Activated CD4-positive, alpha-beta T cell treated with anti-CD3 and anti-CD28 coated beads, Interleukin-2, amount 10 ng/mL, durations not matched to agents 24 days and 14 days (primary cell): Measurements from ENCODE around the gene PNPLA2. TPM values are rescaled to one million over a fixed set of nuclear protein-coding genes. Genes with fewer than 3 reads are reported as not detected.

Source experiments
- DNase-seq: peaks from one replicate; pipeline ENCODE4 v3.0.0; 2022
- H3K27ac Mint-ChIP-seq: one replicate; pipeline ENCODE4 v1.8.0; 2022; ENCODE audit warnings: mild to moderate bottlenecking, mixed read lengths
- H3K27me3 Mint-ChIP-seq: one replicate; pipeline ENCODE4 v1.8.0; 2022; ENCODE audit warnings: mixed read lengths
- H3K36me3 Mint-ChIP-seq: one replicate; pipeline ENCODE4 v1.8.0; 2022; ENCODE audit warnings: low read depth, mild to moderate bottlenecking, mixed read lengths
- H3K4me1 Mint-ChIP-seq: one replicate; pipeline ENCODE4 v1.8.0; 2021; ENCODE audit warnings: mixed read lengths
- H3K4me3 Mint-ChIP-seq: one replicate; pipeline ENCODE4 v1.8.0; 2022; ENCODE audit warnings: mild to moderate bottlenecking, moderate library complexity, mixed read lengths
- H3K9me3 Mint-ChIP-seq: one replicate; pipeline ENCODE4 v1.8.0; 2021; ENCODE audit warnings: mixed read lengths
- intact Hi-C: fragments of 100-400 bp; cut with micrococcal nuclease; formaldehyde crosslinking; loops from one replicate; pipeline ENCODE4 v1.15.1; 2023
- total RNA-seq: library from RNA; stranded (reverse); gene quantifications from 2 replicates; pipeline ENCODE4 v1.2.3, GENCODE V29; 2022

Gene PNPLA2
- total RNA-seq, 1 donor from 2014 or later = 56.4 TPM

DNA sequence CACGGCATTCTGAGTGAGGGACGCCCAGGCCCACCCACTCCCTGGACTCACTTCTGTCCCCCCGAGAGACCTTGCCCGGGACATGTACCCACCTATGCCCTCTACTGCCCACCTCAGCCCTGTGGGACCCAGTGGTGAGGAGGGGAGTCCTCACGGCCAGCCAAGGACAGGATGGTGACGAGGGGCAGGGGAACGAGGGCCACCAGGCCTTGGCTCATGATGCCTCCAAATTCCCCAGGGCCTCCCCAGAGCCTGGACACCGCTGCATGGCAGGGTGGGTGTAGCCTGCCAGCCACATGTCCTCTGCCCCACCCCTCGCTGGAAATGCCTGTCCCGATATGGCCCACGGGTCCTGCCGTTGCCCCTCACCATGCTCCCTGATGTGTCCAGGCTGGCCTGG is 50.1 kb downstream of the PNPLA2 start:
- Mint-ChIP-seq H3K4me3 (no peak overlapping the region), H3K4me1 (no peaks in the 10 kb centered on the region), H3K27ac (no peak overlapping the region), H3K27me3 (no peaks in the 10 kb centered on the region), H3K9me3 (no peaks in the 10 kb centered on the region), H3K36me3 (peaks cover 4% of the 10 kb centered on the region)
- DNase-seq = no peak
- intact Hi-C loops = no loop called here

DNA sequence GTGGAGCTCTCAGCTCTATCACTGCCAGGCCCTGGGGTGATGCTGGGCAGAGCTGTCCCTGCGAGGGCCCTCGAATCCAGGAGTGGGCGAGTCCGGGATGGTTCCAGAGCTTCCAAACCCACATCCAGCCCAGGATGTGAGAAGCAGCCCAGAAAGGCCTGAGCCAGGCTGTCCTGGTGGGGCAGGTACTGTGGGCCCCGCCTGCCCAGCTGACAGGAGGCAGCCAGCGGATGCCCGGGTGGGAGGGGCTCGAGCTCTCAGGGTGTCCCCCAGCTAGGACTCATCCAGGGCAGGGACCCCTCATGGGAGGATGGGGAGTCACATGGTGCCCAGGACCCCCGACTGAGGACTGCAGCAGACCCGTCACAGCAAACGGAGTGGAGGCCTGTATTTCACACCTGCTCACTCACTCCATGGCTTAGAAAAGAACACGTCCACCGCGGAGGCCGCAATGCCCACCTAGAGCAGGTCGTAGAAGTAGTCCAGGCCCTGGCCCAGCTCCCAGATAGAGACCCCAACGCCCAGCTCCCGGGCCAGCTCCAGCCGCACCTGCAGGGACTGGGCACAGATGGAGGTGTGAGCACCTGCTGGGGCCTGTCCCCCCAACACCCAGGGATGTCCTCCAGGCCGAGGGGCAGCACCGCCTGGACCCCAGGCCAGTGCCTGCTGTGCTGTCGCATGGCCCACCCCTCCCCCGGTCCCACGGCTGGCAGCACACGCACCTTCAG is 50.8 kb downstream of the PNPLA2 start:
- H3K4me1 Mint-ChIP-seq = no peaks in the 10 kb centered on the region
- H3K27me3 Mint-ChIP-seq = no peaks in the 10 kb centered on the region
- no peak overlapping the region for H3K4me3 Mint-ChIP-seq
- intact Hi-C loops = no loop called here
- no peak for DNase-seq
- H3K9me3 Mint-ChIP-seq = no peaks in the 10 kb centered on the region
- H3K36me3 Mint-ChIP-seq = peaks cover 6% of the 10 kb centered on the region
- no peak overlapping the region for H3K27ac Mint-ChIP-seq

DNA sequence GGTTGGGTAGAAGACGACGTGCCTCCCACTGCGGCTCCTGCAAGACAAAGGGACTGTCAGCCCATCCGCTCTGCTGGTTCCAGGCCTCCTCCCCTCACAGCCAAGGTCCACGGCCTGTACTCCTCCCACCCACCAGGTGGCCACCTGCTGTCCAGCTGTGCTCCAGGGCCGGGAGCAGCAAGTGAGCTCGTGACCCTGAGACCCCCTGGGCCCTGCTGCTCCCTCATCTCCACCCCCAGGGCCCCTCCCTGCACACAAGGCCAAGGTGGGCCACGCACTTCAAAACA is 51.4 kb downstream of the PNPLA2 start:
- no peak for DNase-seq
- intact Hi-C loops = no loop called here
- no peaks in the 10 kb centered on the region for H3K4me1 Mint-ChIP-seq
- H3K9me3 Mint-ChIP-seq = no peaks in the 10 kb centered on the region
- no peaks in the 10 kb centered on the region for H3K27me3 Mint-ChIP-seq
- H3K27ac Mint-ChIP-seq = no peak overlapping the region
- H3K36me3 Mint-ChIP-seq = peaks cover 6% of the 10 kb centered on the region
- H3K4me3 Mint-ChIP-seq = no peak overlapping the region

DNA sequence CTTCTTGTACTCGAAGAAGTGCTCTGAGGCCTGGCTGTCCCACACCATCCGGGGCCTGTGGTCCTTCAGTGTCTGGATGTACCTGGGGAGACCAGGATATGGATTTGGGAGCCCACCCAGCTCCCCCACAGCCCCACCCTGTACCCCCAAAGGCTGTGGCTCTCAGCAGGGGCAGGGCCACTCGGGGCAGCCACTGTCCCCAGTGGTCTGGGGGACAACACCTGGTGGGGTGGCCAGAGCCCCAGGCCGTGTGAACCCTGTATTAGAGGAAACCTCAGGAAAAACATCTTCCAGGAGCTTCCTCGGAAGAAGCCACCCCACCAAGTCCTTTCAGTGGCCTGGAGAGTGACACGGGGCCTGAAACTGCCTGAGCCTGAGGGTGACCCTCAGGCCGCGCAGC is 51.7 kb downstream of the PNPLA2 start:
- H3K27ac Mint-ChIP-seq = no peak overlapping the region
- H3K4me1 Mint-ChIP-seq = no peaks in the 10 kb centered on the region
- no peak for DNase-seq
- no peak overlapping the region for H3K4me3 Mint-ChIP-seq
- intact Hi-C loops = no loop called here
- H3K9me3 Mint-ChIP-seq = no peaks in the 10 kb centered on the region
- H3K36me3 Mint-ChIP-seq = peaks cover 6% of the 10 kb centered on the region
- H3K27me3 Mint-ChIP-seq = no peaks in the 10 kb centered on the region

DNA sequence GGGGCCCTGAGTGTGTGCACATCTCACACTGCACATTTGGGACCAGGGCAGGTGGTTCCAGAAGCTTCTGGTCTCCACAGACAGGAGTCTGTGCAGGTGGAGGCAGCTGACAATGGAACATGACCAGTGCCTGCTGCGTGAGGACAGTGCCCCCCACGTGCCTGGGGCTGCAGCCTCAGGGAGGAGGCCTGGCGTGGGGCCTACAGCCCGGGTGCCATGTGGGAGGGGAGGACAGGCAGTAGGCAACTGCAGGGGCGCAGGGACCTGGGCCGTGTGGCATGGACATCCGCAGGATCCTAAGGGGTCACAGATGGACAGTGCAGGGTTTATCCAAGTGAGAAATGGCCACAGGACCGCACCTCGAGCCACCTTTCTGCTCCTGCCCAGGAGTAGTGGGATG is 52.8 kb downstream of the PNPLA2 start:
- intact Hi-C loops = no loop called here
- H3K4me1 Mint-ChIP-seq = no peaks in the 10 kb centered on the region
- no peaks in the 10 kb centered on the region for H3K9me3 Mint-ChIP-seq
- peaks cover 8% of the 10 kb centered on the region for H3K36me3 Mint-ChIP-seq
- no peaks in the 10 kb centered on the region for H3K27me3 Mint-ChIP-seq
- DNase-seq = no peak
- H3K4me3 Mint-ChIP-seq = no peak overlapping the region
- H3K27ac Mint-ChIP-seq = no peak overlapping the region

DNA sequence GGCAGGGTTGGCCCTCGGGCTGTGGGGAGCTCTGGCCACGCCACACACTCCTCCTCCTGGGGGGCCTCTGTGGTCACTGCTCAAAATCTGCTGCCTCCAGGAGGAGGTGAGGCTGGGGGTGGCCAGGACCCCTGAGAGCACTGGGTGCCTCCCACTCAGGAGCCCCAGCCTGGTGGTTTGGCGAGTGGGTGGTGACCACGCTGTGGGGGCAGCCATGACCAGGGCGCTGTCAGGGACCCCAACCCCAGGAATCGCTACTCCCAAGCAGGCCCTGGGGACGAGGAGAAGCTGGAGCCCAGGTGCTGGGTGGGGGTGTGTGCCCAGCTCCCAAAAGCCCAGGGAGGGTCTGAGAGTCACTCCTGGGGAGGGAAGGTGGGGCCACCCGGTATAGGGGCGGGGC is 54.1 kb downstream of the PNPLA2 start:
- no peaks in the 10 kb centered on the region for H3K4me1 Mint-ChIP-seq
- H3K27me3 Mint-ChIP-seq = no peaks in the 10 kb centered on the region
- H3K27ac Mint-ChIP-seq = no peak overlapping the region
- DNase-seq = no peak
- no peaks in the 10 kb centered on the region for H3K9me3 Mint-ChIP-seq
- intact Hi-C loops = no loop called here
- no peak overlapping the region for H3K4me3 Mint-ChIP-seq
- peaks cover 12% of the 10 kb centered on the region for H3K36me3 Mint-ChIP-seq

DNA sequence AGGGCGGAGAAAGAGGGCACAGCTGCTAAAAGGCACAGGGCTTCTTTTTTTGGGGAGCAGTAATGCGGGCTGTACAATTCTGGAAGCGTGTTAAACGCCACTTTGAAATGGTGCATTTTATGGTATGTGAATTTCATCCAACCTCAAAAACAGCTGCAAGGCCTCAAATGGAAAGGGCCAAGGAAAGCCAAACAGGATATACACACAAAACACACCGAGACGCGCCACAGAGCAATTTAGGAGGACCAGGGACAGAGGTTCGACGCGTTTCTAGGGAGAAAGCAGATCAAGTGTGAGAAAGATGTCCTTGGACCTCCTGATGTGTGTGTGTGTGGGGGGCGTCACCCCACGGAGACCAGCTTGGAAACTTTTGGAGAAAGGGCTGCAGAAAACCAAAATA is 55.0 kb downstream of the PNPLA2 start:
- no peak for DNase-seq
- Mint-ChIP-seq H3K36me3 (peaks cover 12% of the 10 kb centered on the region), H3K4me3 (no peak overlapping the region), H3K9me3 (no peaks in the 10 kb centered on the region), H3K27ac (no peak overlapping the region), H3K27me3 (no peaks in the 10 kb centered on the region), H3K4me1 (no peaks in the 10 kb centered on the region)
- intact Hi-C loops = no loop called here

Other genes starting within 250 kb of the PNPLA2 start
- 54.8 and 57.4 TPM in 2 replicates for gene PHRF1, start 242.4 kb upstream of the PNPLA2 start, total RNA-seq
- 42.8 and 45.3 TPM in 2 replicates for gene IRF7, start 203.0 kb upstream of the PNPLA2 start, total RNA-seq
- gene CDHR5, start 194.0 kb upstream of the PNPLA2 start, total RNA-seq = not detected in 2 replicates
- gene SCT, start 191.7 kb upstream of the PNPLA2 start, total RNA-seq = not detected in 2 replicates
- gene DRD4, start 181.6 kb upstream of the PNPLA2 start, total RNA-seq = 0.14 and 0.28 TPM in 2 replicates
- 66.3 and 73.9 TPM in 2 replicates for gene DEAF1, start 123.7 kb upstream of the PNPLA2 start, total RNA-seq
- 12.3 and 12.5 TPM in 2 replicates for gene TMEM80, start 123.1 kb upstream of the PNPLA2 start, total RNA-seq
- gene EPS8L2, start 112.7 kb upstream of the PNPLA2 start, total RNA-seq = 15.3 and 19.8 TPM in 2 replicates
- gene TALDO1, start 71.5 kb upstream of the PNPLA2 start, total RNA-seq = 265 and 279 TPM in 2 replicates
- 81.7 and 82.2 TPM in 2 replicates for gene GATD1, start 41.4 kb upstream of the PNPLA2 start, total RNA-seq
- 3.8 and 4.2 TPM in 2 replicates for gene CEND1, start 28.8 kb upstream of the PNPLA2 start, total RNA-seq
- gene SLC25A22, start 20.6 kb upstream of the PNPLA2 start, total RNA-seq = 84.9 and 90.3 TPM in 2 replicates
- gene PIDD1, start 13.7 kb upstream of the PNPLA2 start, total RNA-seq = 28.9 and 29.6 TPM in 2 replicates
- gene RPLP2, start 8.9 kb upstream of the PNPLA2 start, total RNA-seq = 2,367 and 2,377 TPM in 2 replicates
- gene CRACR2B, start 9.0 kb downstream of the PNPLA2 start, total RNA-seq = 1.5 and 3.0 TPM in 2 replicates
- gene CD151, start 14.0 kb downstream of the PNPLA2 start, total RNA-seq = 81.0 and 87.3 TPM in 2 replicates
- gene POLR2L, start 23.6 kb downstream of the PNPLA2 start, total RNA-seq = 113 and 117 TPM in 2 replicates
- 14.8 and 15.1 TPM in 2 replicates for gene TSPAN4, start 23.9 kb downstream of the PNPLA2 start, total RNA-seq
- gene CHID1, start 91.9 kb downstream of the PNPLA2 start, total RNA-seq = 99.7 and 109 TPM in 2 replicates
- gene AP2A2, start 107.0 kb downstream of the PNPLA2 start, total RNA-seq = 51.4 and 53.8 TPM in 2 replicates
- gene MUC6, start 217.8 kb downstream of the PNPLA2 start, total RNA-seq = not detected in 2 replicates